Keratinocyte (primary cell): ENCODE results near the gene IQCK. TPM values are rescaled to one million over a fixed set of nuclear protein-coding genes. Genes with fewer than 3 reads are reported as not detected.

ENCODE experiments used
- DNase-seq: peaks from one replicate; pipeline ENCODE4 v3.0.0-alpha.2; 2011; ENCODE audit warnings: low read depth, missing footprints, low spot score
- FAIRE-seq: peaks from 2 replicates; lab custom pipeline; 2011; peaks lifted over from hg19 to GRCh38; lab: Jason Lieb, UNC
- H2AFZ ChIP-seq: 2 replicates; pipeline ENCODE4 v1.6.0; 2012; ENCODE audit warnings: low read length, control low read depth, inconsistent platforms; ENCODE audit not compliant: control insufficient read depth
- H3K27ac ChIP-seq: 2 replicates; pipeline ENCODE4 v1.5.1; 2011; ENCODE audit warnings: low read length; ENCODE audit not compliant: control insufficient read depth, insufficient read depth
- H3K27me3 ChIP-seq: 3 replicates; pipeline ENCODE4 v1.6.0; 2011; ENCODE audit warnings: low read length; ENCODE audit not compliant: control insufficient read depth, insufficient read depth; ENCODE audit errors: extremely low read depth
- H3K36me3 ChIP-seq, 2 experiments: 2 replicates in 1 of 2; 3 replicates in 1 of 2; pipeline ENCODE4 v1.5.1; 2011; ENCODE audit warnings: low read length in 2 of 2, mild to moderate bottlenecking in 1 of 2; ENCODE audit not compliant: control insufficient read depth in 2 of 2, insufficient read depth in 2 of 2; ENCODE audit errors: extremely low read depth in 1 of 2
- H3K4me1 ChIP-seq: 3 replicates; pipeline ENCODE4 v1.5.1; 2011; ENCODE audit warnings: low read length; ENCODE audit not compliant: control insufficient read depth, insufficient read depth; ENCODE audit errors: extremely low read depth
- H3K4me2 ChIP-seq: 3 replicates; pipeline ENCODE4 v1.6.0; 2011; ENCODE audit warnings: low read depth, low read length; ENCODE audit not compliant: control insufficient read depth, insufficient read depth; ENCODE audit errors: extremely low read depth
- H3K4me3 ChIP-seq, 3 experiments: fragments of 200-600 bp in 1 of 3; sonication (generic) in 1 of 3; 2 replicates in 2 of 3; 3 replicates in 1 of 3; pipeline ENCODE4 v1.5.1; 2011 to 2016; ENCODE audit warnings: low read length in 3 of 3, mild to moderate bottlenecking in 3 of 3, control low read depth in 2 of 3, inconsistent platforms in 1 of 3, low read depth in 1 of 3, mixed read lengths in 1 of 3, mixed run types in 1 of 3, moderate library complexity in 1 of 3; ENCODE audit not compliant: control insufficient read depth in 2 of 3, insufficient read depth in 2 of 3; ENCODE audit errors: extremely low read depth in 1 of 3
- H3K79me2 ChIP-seq: 2 replicates; pipeline ENCODE4 v1.6.0; 2012; ENCODE audit warnings: low read length; ENCODE audit not compliant: control insufficient read depth, insufficient read depth
- H3K9ac ChIP-seq: 3 replicates; pipeline ENCODE4 v1.6.0; 2011; ENCODE audit warnings: low read length; ENCODE audit not compliant: control insufficient read depth, insufficient read depth; ENCODE audit errors: extremely low read depth
- H3K9me1 ChIP-seq: 3 replicates; pipeline ENCODE4 v1.6.0; 2011; ENCODE audit warnings: low read length; ENCODE audit not compliant: control insufficient read depth, insufficient read depth; ENCODE audit errors: extremely low read depth
- H3K9me3 ChIP-seq: 2 replicates; pipeline ENCODE4 v1.5.1; 2012; ENCODE audit warnings: low read depth, low read length; ENCODE audit not compliant: control insufficient read depth
- H4K20me1 ChIP-seq: 3 replicates; pipeline ENCODE4 v1.6.0; 2011; ENCODE audit warnings: low read length; ENCODE audit not compliant: control insufficient read depth, insufficient read depth; ENCODE audit errors: extremely low read depth
- CTCF ChIP-seq, 3 experiments: IDR thresholded peaks in 1 of 3; conservative IDR thresholded peaks in 1 of 3; optimal IDR thresholded peaks in 1 of 3; 2 replicates in 2 of 3; 3 replicates in 1 of 3; pipeline versions ENCODE3 to v1.5.1; 2011; ENCODE audit warnings: low read length in 3 of 3, mild to moderate bottlenecking in 3 of 3, moderate library complexity in 2 of 3, control low read depth in 1 of 3, inconsistent platforms in 1 of 3; ENCODE audit not compliant: insufficient read depth in 2 of 3; ENCODE audit errors: extremely low read depth in 1 of 3
- EZH2 ChIP-seq: IDR thresholded peaks from one replicate; pipeline ENCODE4 v1.6.1; 2012; ENCODE audit warnings: inconsistent platforms, mild to moderate bottlenecking, low read length, moderate library complexity
- dilution Hi-C: fragments of 300-500 bp; cut with MboI; formaldehyde crosslinking; loops from one replicate; pipeline ENCODE4 v1.7.0; 2020; ENCODE audit warnings: low sequenced_read_pairs; ENCODE audit not compliant: extremely low pct_ligation_motif_present
- polyA plus RNA-seq, 5 experiments: library from polyadenylated mRNA; depleted of rRNA in 3 of 5; stranded (reverse) in 3 of 5; stranded (forward) in 1 of 5; unstranded in 1 of 5; fragments of >200 nt; gene quantifications; 1 replicate in 1 of 5; 2 replicates in 3 of 5; 3 replicates in 1 of 5; pipeline versions ENCODE4 v1.2.1 to v1.2.3, GENCODE V29; 2011 to 2012; ENCODE audit warnings: missing spikeins in 2 of 5, low read depth in 1 of 5, low replicate concordance in 1 of 5

The IQCK gene
- polyA plus RNA-seq, 1 donor (not counting 4 experiments of a cell fraction or from before 2014, with no cell fraction given), result 9.7 TPM

DNA sequence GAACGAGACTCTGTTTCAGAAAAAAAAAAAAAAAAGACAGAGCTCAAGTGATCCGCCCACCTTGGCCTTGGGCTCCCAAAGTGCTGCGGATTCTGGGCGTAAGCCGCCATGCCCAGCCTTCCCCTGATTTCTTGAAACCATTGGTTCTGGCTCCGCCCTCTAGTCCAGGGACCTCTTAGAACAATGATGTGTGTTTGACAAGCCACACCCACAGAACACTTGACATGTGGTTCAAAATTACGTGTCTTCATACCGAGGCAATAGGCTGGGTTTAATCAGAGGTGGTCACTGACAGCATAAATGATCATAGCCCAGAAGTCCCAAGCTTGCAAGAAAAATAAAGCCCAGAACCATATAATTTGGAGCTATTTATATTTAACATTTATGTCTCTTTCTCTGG lies 23.1 kb upstream of the IQCK start:
- no peak for TF ChIP-seq CTCF (optimal IDR thresholded peaks at IDR 0.05 in 1 of 3, IDR thresholded peaks at IDR 0.05 in 1 of 3, conservative IDR thresholded peaks at IDR 0.05 in 1 of 3; ENCODE audit: extremely low read depth in 1 of 3, insufficient read depth in 2 of 3, low read length in 3 of 3)
- no peak for TF ChIP-seq EZH2
- Histone ChIP-seq H2AFZ (no peak overlapping the region), H4K20me1 (peaks cover 12% of the 10 kb centered on the region), H3K9ac (no peak overlapping the region), H3K9me3 (no peaks in the 10 kb centered on the region), H3K27me3 (no peaks in the 10 kb centered on the region), H3K4me3 (no peak overlapping the region), H3K9me1 (no peaks in the 10 kb centered on the region), H3K27ac (no peak overlapping the region), H3K4me2 (no peak overlapping the region), H3K4me1 (peaks cover 16% of the 10 kb centered on the region), H3K36me3 (peaks cover 4 to 19% of the 10 kb centered on the region in 2 experiments), H3K79me2 (no peaks in the 10 kb centered on the region)
- FAIRE-seq, result no peak
- no peak for DNase-seq
- dilution Hi-C loops, result no loop called here

- no peak overlapping the region for H3K27ac ChIP-seq
- no peaks in the 10 kb centered on the region for H3K9me1 ChIP-seq
- peaks cover 16% of the 10 kb centered on the region for H3K4me1 ChIP-seq
- H3K9me3 ChIP-seq, result no peaks in the 10 kb centered on the region
- DNase-seq (no peak), FAIRE-seq (peak; percentile 43)
- H3K36me3 ChIP-seq, result peaks cover 4 to 19% of the 10 kb centered on the region in 2 experiments
- H2AFZ ChIP-seq, result no peak overlapping the region
- no peak overlapping the region for H3K4me3 ChIP-seq
- TF ChIP-seq CTCF (optimal IDR thresholded peaks at IDR 0.05 in 1 of 3, IDR thresholded peaks at IDR 0.05 in 1 of 3, conservative IDR thresholded peaks at IDR 0.05 in 1 of 3; ENCODE audit: extremely low read depth in 1 of 3, insufficient read depth in 2 of 3, low read length in 3 of 3) (no peak), EZH2 (no peak)
- H3K9ac ChIP-seq, result no peak overlapping the region
- dilution Hi-C loops, result no loop called here
- no peaks in the 10 kb centered on the region for H3K27me3 ChIP-seq
- peak overlapping the region; percentile 74 for H3K4me2 ChIP-seq
- H4K20me1 ChIP-seq, result peaks cover 12% of the 10 kb centered on the region
- H3K79me2 ChIP-seq, result no peaks in the 10 kb centered on the region
Measured at GRCh38 chr16:19696328-19696727, 21.7 kb upstream of the IQCK start.
